Lower leg skin (tissue), 4 donors: ENCODE data around the gene MRPS11. TPM values are rescaled to one million over a fixed set of nuclear protein-coding genes. Genes with fewer than 3 reads are reported as not detected.
"Not testable (repeated sequence)": the region's sequence is repeated elsewhere in the genome, so short reads cannot be mapped to it uniquely, and the experiment has no call there.

Experiments
- DNase-seq, 2 donors: peaks; one replicate each; pipeline ENCODE4 v3.0.0-alpha.2; 2019; ENCODE audit warnings: low spot score in 2 of 2
- H3K4me3 ChIP-seq: fragments of 200-600 bp; sonication (generic); 2 replicates; pipeline ENCODE4 v1.5.1; 2017; ENCODE audit warnings: mild to moderate bottlenecking, low read depth; ENCODE audit not compliant: poor library complexity, severe bottlenecking
- CTCF ChIP-seq, 3 donors: fragments of 450-650 bp; IDR thresholded peaks; one replicate each; pipeline ENCODE4 v1.5.1; 2016; ENCODE audit warnings: antibody characterized with exemption in 3 of 3, mild to moderate bottlenecking in 3 of 3, moderate library complexity in 2 of 3
- POLR2A ChIP-seq, 2 donors: fragments of 450-650 bp; IDR thresholded peaks; one replicate each; pipeline ENCODE4 v1.6.1; 2016 to 2017; ENCODE audit warnings: antibody characterized with exemption in 2 of 2, mild to moderate bottlenecking in 1 of 2, moderate library complexity in 1 of 2
- WGBS, 2 donors: methylation state at CpG; one replicate each; pipeline ENCODE4 v1.1.5; 2018; 5-methylcytosine and 5-hydroxymethylcytosine counted together
- intact Hi-C: fragments of 100-400 bp; cut with DNase I; formaldehyde crosslinking; loops from one replicate; pipeline ENCODE4 v1.15.0; 2023; ENCODE audit warnings: low total_unique reads
- total RNA-seq, 4 donors: library from RNA; depleted of rRNA; stranded (reverse); fragments of >200 nt; gene quantifications; one replicate each; pipeline ENCODE4 v1.1.0, GENCODE V29; 2016

MRPS11 gene
- total RNA-seq, 4 donors from 2014 or later, result 28.4 to 40.0 (median 31.6) TPM

GRCh38 chr15:88470625-88471372, 3.3 kb downstream of the MRPS11 start:
- WGBS, 2 donors, result 89% methylated on average over 6 of the region's 6 CpGs
- intact Hi-C loops, result loop anchor here (10.0 kb wide), 1 partner anchor 144 kb away; no protein-coding TSS in a partner anchor
- no peak for TF ChIP-seq CTCF (IDR thresholded peaks at IDR 0.05)
- no peak for TF ChIP-seq POLR2A (IDR thresholded peaks at IDR 0.05)
- no peak overlapping the region for H3K4me3 ChIP-seq
- no peak for DNase-seq

GRCh38 chr15:88472225-88472624, 4.7 kb downstream of the MRPS11 start:
- WGBS, 2 donors, result 81 to 86% methylated on average over 4 of the region's 4 CpGs
- intact Hi-C loops, result loop anchor here (10.0 kb wide), 1 partner anchor 143 kb away; no protein-coding TSS in a partner anchor
- DNase-seq, result no peak
- H3K4me3 ChIP-seq, result no peak overlapping the region
- TF ChIP-seq CTCF (IDR thresholded peaks at IDR 0.05) (no peak), POLR2A (IDR thresholded peaks at IDR 0.05) (no peak)

- not testable (repeated sequence) for H3K4me3 ChIP-seq
- intact Hi-C loops, result loop anchor here (10.0 kb wide), 1 partner anchor 141 kb away; no protein-coding TSS in a partner anchor
- WGBS, 2 donors, result 93 to 95% methylated on average over 4 of the region's 4 CpGs
Measured at GRCh38 chr15:88473661-88474293, 6.3 kb downstream of the MRPS11 start.

GRCh38 chr15:88476635-88477060, 9.1 kb downstream of the MRPS11 start:
- no peak for TF ChIP-seq POLR2A (IDR thresholded peaks at IDR 0.05)
- TF ChIP-seq CTCF (IDR thresholded peaks at IDR 0.05), result no peak
- peak in 1 of 2 donors; percentile 58 for DNase-seq
- no peak overlapping the region for H3K4me3 ChIP-seq
- intact Hi-C loops, result loop anchor here (10.0 kb wide), 1 partner anchor 138 kb away; no protein-coding TSS in a partner anchor
- WGBS, 2 donors, result 66 to 67% methylated on average over 8 of the region's 8 CpGs

More at GRCh38 chr15:88473661-88474293, 6.3 kb downstream of the MRPS11 start:
- not testable (repeated sequence) for DNase-seq

- no peak overlapping the region for H3K4me3 ChIP-seq
- intact Hi-C loops, result loop anchor here (10.0 kb wide), 1 partner anchor 138 kb away; no protein-coding TSS in a partner anchor
- TF ChIP-seq CTCF (IDR thresholded peaks at IDR 0.05) (no peak), POLR2A (IDR thresholded peaks at IDR 0.05) (no peak)
- DNase-seq, result peak in 1 of 2 donors; percentile 56
- WGBS, 2 donors, result 91 to 95% methylated on average over 7 of the region's 7 CpGs
Measured at GRCh38 chr15:88477126-88477525, 9.6 kb downstream of the MRPS11 start.

GRCh38 chr15:88477904-88478303, 10.4 kb downstream of the MRPS11 start:
- peak in 1 of 2 donors; percentile 50 for DNase-seq
- no peak overlapping the region for H3K4me3 ChIP-seq
- intact Hi-C loops, result loop anchor here (10.0 kb wide), 1 partner anchor 137 kb away; no protein-coding TSS in a partner anchor
- WGBS, 2 donors, result 87% methylated on average over 5 of the region's 5 CpGs
- TF ChIP-seq POLR2A (IDR thresholded peaks at IDR 0.05), result no peak
- no peak for TF ChIP-seq CTCF (IDR thresholded peaks at IDR 0.05)
